Sigmoid colon (tissue), 7 donors: Measurements from ENCODE around the gene C19orf67. TPM values are rescaled to one million over a fixed set of nuclear protein-coding genes. Genes with fewer than 3 reads are reported as not detected.

Experiments
- DNase-seq: peaks from one replicate; pipeline ENCODE4 v3.0.0-alpha.2; 2019
- H3K27ac ChIP-seq, 4 donors: fragments of 200-600 bp; sonication (generic); one replicate each; pipeline ENCODE4 v1.5.1; 2016 to 2019; ENCODE audit warnings: mild to moderate bottlenecking in 1 of 4
- H3K27me3 ChIP-seq, 3 donors: fragments of 200-600 bp; sonication (generic); one replicate each; pipeline ENCODE4 v1.5.1; 2019; ENCODE audit warnings: mild to moderate bottlenecking in 1 of 3
- H3K36me3 ChIP-seq, 4 donors: fragments of 200-600 bp; sonication (generic); one replicate each; pipeline ENCODE4 v1.5.1; 2016 to 2019
- H3K4me1 ChIP-seq, 4 donors: fragments of 200-600 bp; sonication (generic); one replicate each; pipeline ENCODE4 v1.5.1; 2017 to 2019
- H3K4me3 ChIP-seq, 4 donors: fragments of 200-600 bp; sonication (generic); one replicate each; pipeline ENCODE4 v1.5.1; 2017 to 2019; ENCODE audit warnings: mild to moderate bottlenecking in 2 of 4, moderate library complexity in 1 of 4
- H3K9me3 ChIP-seq, 4 donors: fragments of 200-600 bp in 3 of 4; sonication (generic) in 3 of 4; one replicate each; pipeline versions ENCODE4 v1.5.1 to v1.6.1; 2013 to 2019
- CTCF ChIP-seq, 4 experiments: fragments of 450-650 bp in 3 of 4; fragments of 200-600 bp in 1 of 4; IDR thresholded peaks; one replicate each; pipeline ENCODE4 v1.5.1; 2016 to 2019; ENCODE audit warnings: antibody characterized with exemption in 4 of 4, mild to moderate bottlenecking in 3 of 4, moderate library complexity in 2 of 4
- EP300 ChIP-seq, 4 donors: sonication (generic); formaldehyde crosslinking; IDR thresholded peaks; one replicate each; pipeline ENCODE4 v1.6.1; 2017; ENCODE audit warnings: antibody characterized with exemption in 4 of 4
- POLR2A ChIP-seq, 2 donors: fragments of 450-650 bp; IDR thresholded peaks; one replicate each; pipeline ENCODE4 v1.6.1; 2016; ENCODE audit warnings: antibody characterized with exemption in 2 of 2, mild to moderate bottlenecking in 2 of 2, moderate library complexity in 2 of 2
- POLR2AphosphoS5 ChIP-seq, 4 donors: sonication (generic); formaldehyde crosslinking; IDR thresholded peaks; one replicate each; pipeline ENCODE4 v1.6.1; 2017; ENCODE audit warnings: antibody characterized with exemption in 4 of 4
- WGBS, 2 donors: extraction: QIAGEN DNeasy Blood & Tissue Kit; methylation state at CpG; one replicate each; pipeline ENCODE4 v1.1.7; 2013; 5-methylcytosine and 5-hydroxymethylcytosine counted together
- intact Hi-C: fragments of 100-400 bp; cut with DNase I; formaldehyde crosslinking; loops from one replicate; pipeline ENCODE4 v1.15.1; 2023
- polyA plus RNA-seq, 3 donors: library from polyadenylated mRNA; stranded (reverse); fragments of 200-250 nt; gene quantifications; one replicate each; pipeline ENCODE4 v1.2.3, GENCODE V29; 2013
- total RNA-seq, 4 donors: library from RNA; depleted of rRNA; stranded (reverse); fragments of >200 nt; gene quantifications; one replicate each; pipeline ENCODE4 v1.1.0, GENCODE V29; 2016
- donor health status: healthy with polysubstance abuse.
- donor health status: Bipolar disorder and iron deficiency.
- donor health status: healthy.

C19orf67 gene
- total and polyA plus RNA-seq, 7 donors: 0.06 TPM; not detected in 6

- TF ChIP-seq CTCF (IDR thresholded peaks at IDR 0.05): no peak
- TF ChIP-seq POLR2AphosphoS5 (IDR thresholded peaks at IDR 0.05): peak in 3 of 4 donors; percentile 29 to 52 (median 38)
- TF ChIP-seq POLR2A (IDR thresholded peaks at IDR 0.05): no peak
- WGBS, 2 donors: 84 to 85% methylated on average over 23 of the region's 23 CpGs
- no peaks in the 10 kb centered on the region for H3K9me3 ChIP-seq
- no peaks in the 10 kb centered on the region for H3K27me3 ChIP-seq
- no peak overlapping the region for H3K4me3 ChIP-seq
- H3K4me1 ChIP-seq: peaks cover 0 to 54% (median 36%) of the 10 kb centered on the region in 4 donors
- H3K36me3 ChIP-seq: peaks cover 8 to 39% (median 25%) of the 10 kb centered on the region in 4 donors
- H3K27ac ChIP-seq: peak overlapping the region; percentile 78 to 89 (median 78)
- no peak for DNase-seq
- intact Hi-C loops: no loop called here
These were observed 22.2 kb upstream of the C19orf67 start for GRCh38 chr19:14107581-14108461.

- TF ChIP-seq EP300 (IDR thresholded peaks at IDR 0.05) (no peak), POLR2A (IDR thresholded peaks at IDR 0.05) (no peak), POLR2AphosphoS5 (IDR thresholded peaks at IDR 0.05) (no peak), CTCF (IDR thresholded peaks at IDR 0.05) (no peak)
- H3K27ac ChIP-seq: peak overlapping the region; percentile 78 to 89 (median 78)
- H3K4me3 ChIP-seq: no peak overlapping the region
- intact Hi-C loops: no loop called here
- peaks cover 17 to 49% (median 34%) of the 10 kb centered on the region in 4 donors for H3K36me3 ChIP-seq
- no peak for DNase-seq
- H3K27me3 ChIP-seq: no peaks in the 10 kb centered on the region
- H3K4me1 ChIP-seq: peaks cover 0 to 44% (median 26%) of the 10 kb centered on the region in 4 donors
- WGBS, 2 donors: 92 to 94% methylated on average over 16 of the region's 16 CpGs
- no peaks in the 10 kb centered on the region for H3K9me3 ChIP-seq
These were observed 21.3 kb upstream of the C19orf67 start for GRCh38 chr19:14106840-14107239.

- Histone ChIP-seq H3K4me1 (peaks cover 0 to 34% (median 19%) of the 10 kb centered on the region in 4 donors), H3K27ac (peak overlapping the region in 3 of 4 donors; percentile 22 to 89 (median 35)), H3K27me3 (no peaks in the 10 kb centered on the region), H3K9me3 (no peaks in the 10 kb centered on the region), H3K36me3 (peaks cover 23 to 60% (median 43%) of the 10 kb centered on the region in 4 donors), H3K4me3 (no peak overlapping the region)
- intact Hi-C loops: no loop called here
- DNase-seq: no peak
- WGBS, 2 donors: 28 to 76% methylated on average over 8 of the region's 8 CpGs
- TF ChIP-seq POLR2A (IDR thresholded peaks at IDR 0.05) (no peak), POLR2AphosphoS5 (IDR thresholded peaks at IDR 0.05) (no peak), CTCF (IDR thresholded peaks at IDR 0.05) (no peak), EP300 (IDR thresholded peaks at IDR 0.05) (no peak)
These were observed 20.1 kb upstream of the C19orf67 start for GRCh38 chr19:14105680-14106079.

GRCh38 chr19:14103310-14103709 lies 17.7 kb upstream of the C19orf67 start:
- TF ChIP-seq POLR2AphosphoS5 (IDR thresholded peaks at IDR 0.05) (no peak), EP300 (IDR thresholded peaks at IDR 0.05) (no peak), POLR2A (IDR thresholded peaks at IDR 0.05) (no peak), CTCF (IDR thresholded peaks at IDR 0.05) (no peak)
- no peaks in the 10 kb centered on the region for H3K27me3 ChIP-seq
- peaks cover 24 to 83% (median 48%) of the 10 kb centered on the region in 4 donors for H3K36me3 ChIP-seq
- no peaks in the 10 kb centered on the region for H3K9me3 ChIP-seq
- WGBS, 2 donors: 89 to 96% methylated on average over 1 of the region's 1 CpG
- intact Hi-C loops: no loop called here
- peaks cover 0 to 15% (median 14%) of the 10 kb centered on the region in 4 donors for H3K4me1 ChIP-seq
- H3K27ac ChIP-seq: no peak overlapping the region
- DNase-seq: no peak
- no peak overlapping the region for H3K4me3 ChIP-seq
